ENCODE results near the gene ZNF586.
"Not testable (repeated sequence)": the region's sequence is repeated elsewhere in the genome, so short reads cannot be mapped to it uniquely, and the experiment has no call there.

Gene ZNF586

GRCh38 chr19:57823608-57824007, 54.1 kb downstream of the ZNF586 start:
- not testable (repeated sequence) for DNase-seq (ENCODE audit: low read depth)

- no peak for DNase-seq (ENCODE audit: low read depth)
These were observed 56.0 kb downstream of the ZNF586 start for GRCh38 chr19:57825511-57825910.

GRCh38 chr19:57829316-57829715, 59.8 kb downstream of the ZNF586 start:
- no peak for DNase-seq (ENCODE audit: low read depth)

- no peak for DNase-seq (ENCODE audit: low read depth)
These were observed 60.7 kb downstream of the ZNF586 start, which contains the start of gene ZNF587B for GRCh38 chr19:57830071-57830602. TSS of gene ZNF587B (plus strand) at chr19:57830299. CDS start at chr19:57830529, 230 bp downstream.
